Upper lobe of right lung (tissue), 1 donor: ENCODE data around the gene CXADR. TPM values are rescaled to one million over a fixed set of nuclear protein-coding genes. Genes with fewer than 3 reads are reported as not detected.
A peak's percentile ranks its signal among the peaks of the same experiment; 100 is the strongest.

Experiments
- ATAC-seq: fragments of 200-7000 bp; cut with Tn5 transposase; one replicate; pipeline ENCODE4 v1.9.1; 2020; ENCODE audit warnings: mild to moderate bottlenecking, moderate library complexity
- DNase-seq: peaks from one replicate; pipeline ENCODE4 v3.0.0-alpha.2; 2020
- H3K27ac ChIP-seq: fragments of 200-600 bp; one replicate; pipeline ENCODE4 v1.8.0; 2022
- H3K27me3 ChIP-seq: fragments of 200-600 bp; one replicate; pipeline ENCODE4 v1.8.0; 2022; ENCODE audit warnings: mild to moderate bottlenecking
- H3K36me3 ChIP-seq: fragments of 200-600 bp; one replicate; pipeline ENCODE4 v1.8.0; 2022
- H3K4me1 ChIP-seq: fragments of 200-600 bp; one replicate; pipeline ENCODE4 v1.8.0; 2022
- H3K4me3 ChIP-seq: fragments of 200-600 bp; one replicate; pipeline ENCODE4 v1.8.0; 2022; ENCODE audit warnings: mild to moderate bottlenecking
- H3K9me3 ChIP-seq: fragments of 200-600 bp; one replicate; pipeline ENCODE4 v1.8.0; 2022
- CTCF ChIP-seq: fragments of 200-600 bp; IDR thresholded peaks from one replicate; pipeline ENCODE4 v1.8.0; 2022; ENCODE audit warnings: antibody characterized with exemption
- intact Hi-C: fragments of 100-400 bp; cut with DNase I; formaldehyde crosslinking; loops from one replicate; pipeline ENCODE4 v1.11.0; 2022
- total RNA-seq: library from RNA; stranded (reverse); fragmentation: NEBNext Ultra II Directional; extraction: Animal tissue kit (Norgen Biotek cat#: 25700); gene quantifications from one replicate; pipeline ENCODE4 v1.2.1, GENCODE V29; 2021
- donor health status: DM: no; HTN: yes; CAD: no; lungs with severe emphysema.

CXADR gene
- total RNA-seq, 1 donor from 2014 or later: 29.0 TPM

- Histone ChIP-seq H3K27me3 (no peaks in the 10 kb centered on the region), H3K27ac (no peak overlapping the region), H3K9me3 (no peaks in the 10 kb centered on the region), H3K4me3 (no peak overlapping the region), H3K36me3 (no peaks in the 10 kb centered on the region), H3K4me1 (no peaks in the 10 kb centered on the region)
- DNase-seq: no peak
- no peak for TF ChIP-seq CTCF
- ATAC-seq: peak; percentile 17
- intact Hi-C loops: no loop called here
Measured at GRCh38 chr21:17548262-17548661, 35.4 kb downstream of the CXADR start.

- peak; percentile 54 for ATAC-seq
- Histone ChIP-seq H3K9me3 (no peaks in the 10 kb centered on the region), H3K27ac (no peak overlapping the region), H3K4me1 (no peaks in the 10 kb centered on the region), H3K4me3 (no peak overlapping the region), H3K36me3 (no peaks in the 10 kb centered on the region), H3K27me3 (no peaks in the 10 kb centered on the region)
- intact Hi-C loops: no loop called here
- DNase-seq: no peak
- no peak for TF ChIP-seq CTCF
Measured at GRCh38 chr21:17550671-17551308, 37.9 kb downstream of the CXADR start.

- ATAC-seq (no peak), DNase-seq (no peak)
- TF ChIP-seq CTCF: no peak
- no peak overlapping the region for H3K4me3 ChIP-seq
- intact Hi-C loops: no loop called here
- H3K4me1 ChIP-seq: no peaks in the 10 kb centered on the region
- H3K27me3 ChIP-seq: no peaks in the 10 kb centered on the region
- no peak overlapping the region for H3K27ac ChIP-seq
- H3K36me3 ChIP-seq: no peaks in the 10 kb centered on the region
- H3K9me3 ChIP-seq: no peaks in the 10 kb centered on the region
Measured at GRCh38 chr21:17552410-17552809, 39.6 kb downstream of the CXADR start.

- intact Hi-C loops: no loop called here
- DNase-seq: no peak
- Histone ChIP-seq H3K4me1 (no peaks in the 10 kb centered on the region), H3K4me3 (no peak overlapping the region), H3K9me3 (no peaks in the 10 kb centered on the region), H3K36me3 (no peaks in the 10 kb centered on the region), H3K27ac (no peak overlapping the region), H3K27me3 (no peaks in the 10 kb centered on the region)
- TF ChIP-seq CTCF: no peak
- ATAC-seq: no peak
Measured at GRCh38 chr21:17554120-17554519, 41.3 kb downstream of the CXADR start.

GRCh38 chr21:17554679-17555465 is 42.0 kb downstream of the CXADR start:
- intact Hi-C loops: no loop called here
- DNase-seq (no peak), ATAC-seq (peak; percentile 49)
- Histone ChIP-seq H3K9me3 (no peaks in the 10 kb centered on the region), H3K27me3 (no peaks in the 10 kb centered on the region), H3K4me1 (no peaks in the 10 kb centered on the region), H3K4me3 (no peak overlapping the region), H3K27ac (no peak overlapping the region), H3K36me3 (no peaks in the 10 kb centered on the region)
- peak; percentile 36 for TF ChIP-seq CTCF
